ENCODE measurements around the gene TMEM63B.
A peak's percentile ranks its signal among the peaks of the same experiment; 100 is the strongest.

The TMEM63B gene

DNA sequence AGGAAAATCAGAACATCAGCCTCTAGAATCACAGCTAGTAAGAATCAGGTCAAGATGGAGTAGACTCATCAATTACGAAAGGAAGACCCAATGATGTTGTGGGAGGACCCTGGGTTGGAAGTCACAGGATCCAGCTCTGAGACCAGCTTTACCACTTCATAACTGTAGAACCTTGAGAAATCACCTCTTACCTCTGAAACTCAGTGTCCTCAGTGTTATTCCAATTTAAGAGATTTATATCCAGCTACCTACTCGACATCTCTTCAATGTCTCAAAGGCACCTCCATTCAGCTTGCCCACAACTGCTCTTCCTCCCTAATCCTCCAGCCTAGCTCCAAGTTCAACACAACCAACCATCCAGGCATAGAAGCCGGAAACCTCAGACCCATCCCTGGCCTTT is 16.4 kb upstream of the TMEM63B start:
- no peak overlapping the region for H3K4me3 ChIP-seq (ENCODE audit: low read depth, low read length)
- H3K9me3 ChIP-seq (ENCODE audit: severe bottlenecking): no peaks in the 10 kb centered on the region
- H3K27me3 ChIP-seq (ENCODE audit: insufficient read depth, low read depth, severe bottlenecking): no peaks in the 10 kb centered on the region
- H3K27ac ChIP-seq: no peak overlapping the region
- DNase-seq: no peak
- H3K36me3 ChIP-seq: peaks cover 99% of the 10 kb centered on the region
- TF ChIP-seq, protein P1, sequence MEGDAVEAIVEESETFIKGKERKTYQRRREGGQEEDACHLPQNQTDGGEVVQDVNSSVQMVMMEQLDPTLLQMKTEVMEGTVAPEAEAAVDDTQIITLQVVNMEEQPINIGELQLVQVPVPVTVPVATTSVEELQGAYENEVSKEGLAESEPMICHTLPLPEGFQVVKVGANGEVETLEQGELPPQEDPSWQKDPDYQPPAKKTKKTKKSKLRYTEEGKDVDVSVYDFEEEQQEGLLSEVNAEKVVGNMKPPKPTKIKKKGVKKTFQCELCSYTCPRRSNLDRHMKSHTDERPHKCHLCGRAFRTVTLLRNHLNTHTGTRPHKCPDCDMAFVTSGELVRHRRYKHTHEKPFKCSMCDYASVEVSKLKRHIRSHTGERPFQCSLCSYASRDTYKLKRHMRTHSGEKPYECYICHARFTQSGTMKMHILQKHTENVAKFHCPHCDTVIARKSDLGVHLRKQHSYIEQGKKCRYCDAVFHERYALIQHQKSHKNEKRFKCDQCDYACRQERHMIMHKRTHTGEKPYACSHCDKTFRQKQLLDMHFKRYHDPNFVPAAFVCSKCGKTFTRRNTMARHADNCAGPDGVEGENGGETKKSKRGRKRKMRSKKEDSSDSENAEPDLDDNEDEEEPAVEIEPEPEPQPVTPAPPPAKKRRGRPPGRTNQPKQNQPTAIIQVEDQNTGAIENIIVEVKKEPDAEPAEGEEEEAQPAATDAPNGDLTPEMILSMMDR (IDR thresholded peaks at IDR 0.05; ENCODE audit: low read depth, low read length): no peak

DNA sequence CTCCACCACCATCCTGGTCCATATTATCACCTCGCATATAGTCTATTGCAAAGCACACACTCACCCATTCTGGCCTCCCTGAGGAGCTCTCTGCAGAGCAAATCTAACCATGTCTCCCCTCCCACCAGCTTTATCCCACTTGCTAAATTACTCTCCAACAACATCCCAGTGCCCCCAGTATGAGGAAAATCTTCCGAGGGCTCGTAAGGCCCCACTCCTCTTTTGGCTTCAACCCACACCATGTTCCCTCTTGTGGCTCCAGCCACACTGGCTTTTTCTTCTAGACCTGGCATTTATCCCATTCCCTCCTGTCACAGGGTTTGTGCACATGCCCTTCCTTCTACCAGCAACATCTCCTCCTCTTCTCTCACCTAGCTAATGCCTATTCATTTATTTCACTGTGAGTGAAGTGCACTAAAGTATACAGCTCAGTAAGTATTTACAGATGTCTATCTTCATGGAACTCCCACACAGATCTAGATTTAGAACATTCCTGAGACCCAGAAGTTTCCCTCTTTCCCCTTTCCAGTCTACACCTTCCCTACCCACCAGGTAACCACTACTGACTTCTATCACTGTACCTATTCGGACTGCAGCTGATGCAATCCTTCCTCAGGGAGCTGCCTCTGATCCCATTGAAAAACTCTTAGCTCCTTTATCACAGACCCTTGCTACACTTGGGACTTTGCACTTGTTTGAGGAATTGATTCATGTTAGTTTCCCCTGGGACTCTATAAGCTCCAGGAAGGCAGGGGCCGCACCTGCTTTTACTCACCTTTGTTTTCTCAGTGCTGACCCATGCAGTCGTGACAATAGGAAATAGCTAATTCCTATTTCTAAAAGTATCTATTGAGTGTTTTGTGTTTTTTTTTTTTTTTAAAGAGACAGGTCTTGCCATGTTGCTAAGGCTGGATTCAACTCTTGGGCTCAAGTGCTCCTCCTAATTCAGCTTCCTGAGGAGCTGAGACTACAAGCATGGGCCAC is 15.6 kb upstream of the TMEM63B start:
- no peak for DNase-seq
- Histone ChIP-seq H3K9me3 (ENCODE audit: severe bottlenecking) (no peaks in the 10 kb centered on the region), H3K27ac (no peak overlapping the region), H3K27me3 (ENCODE audit: insufficient read depth, low read depth, severe bottlenecking) (no peaks in the 10 kb centered on the region), H3K4me3 (ENCODE audit: low read depth, low read length) (no peak overlapping the region), H3K36me3 (peaks cover 99% of the 10 kb centered on the region)
- TF ChIP-seq, protein P1 (IDR thresholded peaks at IDR 0.05; ENCODE audit: low read depth, low read length): no peak

DNA sequence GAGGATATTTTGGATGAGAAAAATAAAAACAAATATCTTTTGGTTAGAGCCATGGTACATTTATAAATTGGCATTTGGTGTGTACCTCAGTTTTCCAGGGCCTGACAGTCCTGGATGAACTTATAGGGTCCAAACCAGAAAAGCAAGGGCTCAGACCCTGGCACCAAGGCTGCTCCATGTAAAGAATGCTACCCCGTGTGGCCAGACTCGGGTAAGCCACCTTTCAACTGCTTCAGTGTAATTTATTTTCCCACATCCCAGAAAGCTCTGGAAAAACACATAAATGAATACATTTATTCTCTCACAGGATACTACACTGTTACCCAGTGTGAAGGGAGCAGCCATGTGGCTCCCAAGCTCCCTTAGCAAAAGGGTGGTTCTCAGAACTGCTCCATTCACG is 13.9 kb upstream of the TMEM63B start:
- no peak for DNase-seq
- peaks cover 95% of the 10 kb centered on the region for H3K36me3 ChIP-seq
- no peaks in the 10 kb centered on the region for H3K27me3 ChIP-seq (ENCODE audit: insufficient read depth, low read depth, severe bottlenecking)
- no peak overlapping the region for H3K27ac ChIP-seq
- H3K9me3 ChIP-seq (ENCODE audit: severe bottlenecking): no peaks in the 10 kb centered on the region
- TF ChIP-seq, protein P1 (IDR thresholded peaks at IDR 0.05; ENCODE audit: low read depth, low read length): peak; percentile 58
- no peak overlapping the region for H3K4me3 ChIP-seq (ENCODE audit: low read depth, low read length)

DNA sequence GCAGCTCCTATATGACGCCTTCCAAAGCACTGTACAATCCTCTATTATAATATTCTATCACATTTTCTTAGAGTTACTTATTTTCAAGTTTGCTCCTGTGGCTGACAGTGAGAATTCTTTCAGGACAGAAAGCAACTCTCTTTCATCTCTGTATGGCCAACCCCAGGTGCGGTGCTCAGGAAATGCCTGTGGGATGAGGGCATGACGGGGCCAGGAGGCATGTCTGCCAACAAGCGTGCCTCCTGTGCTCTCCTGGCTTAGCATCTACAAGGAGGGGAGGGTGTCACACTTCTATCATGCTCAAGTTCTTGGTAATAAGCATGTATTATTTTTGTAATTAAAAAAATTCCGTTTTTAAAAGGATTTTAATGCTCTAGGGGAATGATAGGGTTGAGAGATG is 11.5 kb upstream of the TMEM63B start:
- H3K27me3 ChIP-seq (ENCODE audit: insufficient read depth, low read depth, severe bottlenecking): no peaks in the 10 kb centered on the region
- DNase-seq: no peak
- TF ChIP-seq, protein P1 (IDR thresholded peaks at IDR 0.05; ENCODE audit: low read depth, low read length): no peak
- peaks cover 90% of the 10 kb centered on the region for H3K36me3 ChIP-seq
- H3K4me3 ChIP-seq (ENCODE audit: low read depth, low read length): no peak overlapping the region
- H3K27ac ChIP-seq: no peak overlapping the region
- H3K9me3 ChIP-seq (ENCODE audit: severe bottlenecking): no peaks in the 10 kb centered on the region

DNA sequence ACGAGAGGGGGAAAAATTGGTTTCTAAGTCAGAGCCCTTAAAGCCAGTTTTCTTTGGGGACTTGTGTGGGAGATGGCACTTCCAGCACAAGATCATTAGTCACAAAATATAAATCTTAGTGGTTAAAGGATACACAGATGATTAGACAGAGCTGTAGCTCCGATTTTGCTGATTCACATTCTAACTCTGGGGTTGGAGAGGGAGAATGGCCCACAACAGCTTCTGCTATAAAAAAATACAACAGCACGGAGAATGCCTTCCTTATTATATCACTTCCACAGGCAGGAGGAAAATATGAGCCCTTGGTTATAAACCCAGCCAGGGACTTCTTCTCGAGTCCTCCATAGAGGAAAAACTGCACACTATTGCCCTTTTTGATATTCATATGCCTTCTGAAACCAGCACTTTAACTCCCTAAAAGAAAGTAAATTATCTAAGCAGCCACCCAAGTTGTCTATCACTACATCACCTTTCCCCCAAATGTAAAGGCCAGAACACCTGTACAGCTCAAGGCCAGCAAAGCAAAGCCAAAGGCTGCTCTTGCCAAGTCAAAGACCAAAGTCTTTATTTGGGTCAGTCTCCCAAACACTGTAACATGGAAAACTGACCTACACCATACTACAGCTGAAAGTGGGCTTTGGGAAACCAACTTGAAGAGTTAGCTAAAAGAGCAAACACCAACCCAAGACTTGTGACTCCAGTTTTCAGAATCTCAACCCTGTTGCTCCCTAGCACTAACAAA is 10.5 kb upstream of the TMEM63B start:
- Histone ChIP-seq H3K9me3 (ENCODE audit: severe bottlenecking) (no peaks in the 10 kb centered on the region), H3K36me3 (peaks cover 83% of the 10 kb centered on the region), H3K27me3 (ENCODE audit: insufficient read depth, low read depth, severe bottlenecking) (no peaks in the 10 kb centered on the region), H3K4me3 (ENCODE audit: low read depth, low read length) (no peak overlapping the region), H3K27ac (no peak overlapping the region)
- DNase-seq: no peak
- TF ChIP-seq, protein P1 (IDR thresholded peaks at IDR 0.05; ENCODE audit: low read depth, low read length): no peak
